KMS-11 (cell line): Measurements from ENCODE around the gene RCC1.

ENCODE experiments used
- H2AFZ ChIP-seq: fragments of 200-600 bp; sonication (generic); 2 replicates; pipeline ENCODE4 v1.6.1; 2016; ENCODE audit warnings: antibody characterized with exemption, mixed run types, low read depth
- H3K27ac ChIP-seq: fragments of 200-600 bp; sonication (generic); 2 replicates; pipeline ENCODE4 v1.6.1; 2016; ENCODE audit warnings: mild to moderate bottlenecking, mixed run types
- H3K27me3 ChIP-seq: fragments of 200-600 bp; sonication (generic); 2 replicates; pipeline ENCODE4 v1.6.1; 2017; ENCODE audit warnings: mild to moderate bottlenecking, low read depth, mixed run types, moderate library complexity; ENCODE audit not compliant: insufficient read depth
- H3K36me3 ChIP-seq: fragments of 200-600 bp; sonication (generic); 2 replicates; pipeline ENCODE4 v1.6.1; 2017; ENCODE audit warnings: mild to moderate bottlenecking, mixed run types; ENCODE audit not compliant: insufficient read depth
- H3K4me1 ChIP-seq: fragments of 200-600 bp; sonication (generic); 2 replicates; pipeline ENCODE4 v1.6.1; 2016; ENCODE audit warnings: mild to moderate bottlenecking, low read depth, mixed run types; ENCODE audit not compliant: poor library complexity, severe bottlenecking
- H3K4me2 ChIP-seq: fragments of 200-600 bp; sonication (generic); 2 replicates; pipeline ENCODE4 v1.7.0; 2016; ENCODE audit warnings: mild to moderate bottlenecking, mixed run types
- H3K4me3 ChIP-seq: fragments of 200-600 bp; sonication (generic); IDR thresholded peaks from 2 replicates; pipeline ENCODE4 v1.6.1; 2017; ENCODE audit warnings: low read depth, low read length, mixed read lengths; ENCODE audit not compliant: insufficient read depth
- H3K79me2 ChIP-seq: fragments of 200-600 bp; sonication (generic); 2 replicates; pipeline ENCODE4 v1.6.1; 2016; ENCODE audit warnings: low read depth, mixed run types; ENCODE audit not compliant: insufficient read depth
- H3K9ac ChIP-seq: fragments of 200-600 bp; sonication (generic); 2 replicates; pipeline ENCODE4 v1.6.1; 2016; ENCODE audit warnings: mild to moderate bottlenecking, mixed run types
- H4K20me1 ChIP-seq: fragments of 200-600 bp; sonication (generic); 2 replicates; pipeline ENCODE4 v1.6.1; 2016; ENCODE audit warnings: mild to moderate bottlenecking, mixed run types; ENCODE audit not compliant: insufficient read depth
- TF ChIP-seq, protein P1 (sequence below): fragments of 200-600 bp; sonication (generic); conservative IDR thresholded peaks from 2 replicates; pipeline ENCODE4 v1.6.1; 2017; ENCODE audit warnings: low read depth, mild to moderate bottlenecking, antibody characterized with exemption, low read length, moderate library complexity, mixed read lengths

Gene RCC1

DNA sequence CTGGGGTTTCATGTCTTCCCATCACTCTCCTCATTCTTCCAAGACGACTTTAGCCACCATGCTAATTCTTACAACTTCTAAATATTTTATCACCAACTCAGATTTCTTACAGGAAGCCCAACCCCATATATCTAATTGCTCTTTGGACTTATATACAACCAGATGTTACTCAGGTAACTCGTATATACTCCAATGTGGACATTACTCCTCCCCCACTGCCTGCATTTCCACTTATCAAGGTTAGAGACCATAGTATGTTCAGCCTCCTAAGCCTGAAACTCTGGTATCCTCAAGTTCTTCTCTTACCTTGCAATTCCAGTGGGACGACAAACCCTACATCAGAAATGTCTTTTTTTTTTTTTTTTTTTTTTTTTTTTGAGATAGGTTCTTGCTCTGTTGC lies 2.7 kb upstream of the RCC1 start:
- Histone ChIP-seq H3K9ac (no peak overlapping the region), H3K27ac (no peak overlapping the region), H2AFZ (no peak overlapping the region), H3K4me1 (peaks cover 24% of the 10 kb centered on the region), H3K27me3 (no peaks in the 10 kb centered on the region), H4K20me1 (no peaks in the 10 kb centered on the region), H3K4me2 (no peak overlapping the region), H3K36me3 (peaks cover 18% of the 10 kb centered on the region), H3K79me2 (peaks cover 23% of the 10 kb centered on the region), H3K4me3 (no peak overlapping the region)
- TF ChIP-seq, protein P1, sequence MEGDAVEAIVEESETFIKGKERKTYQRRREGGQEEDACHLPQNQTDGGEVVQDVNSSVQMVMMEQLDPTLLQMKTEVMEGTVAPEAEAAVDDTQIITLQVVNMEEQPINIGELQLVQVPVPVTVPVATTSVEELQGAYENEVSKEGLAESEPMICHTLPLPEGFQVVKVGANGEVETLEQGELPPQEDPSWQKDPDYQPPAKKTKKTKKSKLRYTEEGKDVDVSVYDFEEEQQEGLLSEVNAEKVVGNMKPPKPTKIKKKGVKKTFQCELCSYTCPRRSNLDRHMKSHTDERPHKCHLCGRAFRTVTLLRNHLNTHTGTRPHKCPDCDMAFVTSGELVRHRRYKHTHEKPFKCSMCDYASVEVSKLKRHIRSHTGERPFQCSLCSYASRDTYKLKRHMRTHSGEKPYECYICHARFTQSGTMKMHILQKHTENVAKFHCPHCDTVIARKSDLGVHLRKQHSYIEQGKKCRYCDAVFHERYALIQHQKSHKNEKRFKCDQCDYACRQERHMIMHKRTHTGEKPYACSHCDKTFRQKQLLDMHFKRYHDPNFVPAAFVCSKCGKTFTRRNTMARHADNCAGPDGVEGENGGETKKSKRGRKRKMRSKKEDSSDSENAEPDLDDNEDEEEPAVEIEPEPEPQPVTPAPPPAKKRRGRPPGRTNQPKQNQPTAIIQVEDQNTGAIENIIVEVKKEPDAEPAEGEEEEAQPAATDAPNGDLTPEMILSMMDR, result no peak

DNA sequence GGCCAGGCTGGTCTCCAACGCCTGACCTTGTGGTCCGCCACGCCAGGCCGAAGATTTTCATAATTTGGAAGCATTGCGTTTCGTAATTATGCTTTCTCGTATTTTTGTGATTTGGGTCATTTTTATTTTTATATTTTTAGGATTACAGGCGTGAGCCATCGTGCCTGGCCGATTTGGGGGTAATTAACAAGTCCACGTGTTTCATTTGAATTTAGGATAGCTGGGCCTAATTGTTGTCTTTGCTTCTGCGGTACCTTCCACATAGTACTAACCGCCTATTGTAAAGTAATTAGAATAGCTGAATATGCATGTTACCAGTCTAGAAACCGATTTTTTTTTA lies 1.0 kb downstream of the RCC1 start:
- H3K4me1 ChIP-seq, result peaks cover 43% of the 10 kb centered on the region
- peak overlapping the region; percentile 98 for H3K9ac ChIP-seq
- H3K27me3 ChIP-seq, result no peaks in the 10 kb centered on the region
- H3K36me3 ChIP-seq, result peaks cover 28% of the 10 kb centered on the region
- no peak overlapping the region for H3K4me3 ChIP-seq
- H3K27ac ChIP-seq, result peak overlapping the region; percentile 96
- H3K79me2 ChIP-seq, result peaks cover 43% of the 10 kb centered on the region
- peak overlapping the region; percentile 91 for H3K4me2 ChIP-seq
- no peak overlapping the region for H2AFZ ChIP-seq
- H4K20me1 ChIP-seq, result peaks cover 19% of the 10 kb centered on the region
- TF ChIP-seq, protein P1, result no peak

DNA sequence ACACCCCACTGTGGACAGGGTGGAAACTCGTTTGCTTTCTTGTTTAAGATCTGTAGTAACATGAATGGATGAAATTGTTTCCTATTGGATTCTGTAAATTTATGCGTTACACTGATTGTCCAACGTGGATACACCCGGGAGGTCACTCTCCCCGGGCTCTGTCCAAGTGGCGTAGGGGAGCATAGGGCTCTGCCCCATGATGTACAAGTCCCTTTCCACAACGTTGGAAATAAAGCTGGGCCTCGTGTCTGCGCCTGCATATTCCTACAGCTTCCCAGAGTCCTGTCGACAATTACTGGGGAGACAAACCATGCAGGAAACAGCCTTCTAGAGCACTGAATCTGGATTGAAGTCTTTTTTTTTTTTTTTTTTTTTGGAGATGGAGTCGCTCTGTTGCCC lies 1.4 kb downstream of the RCC1 start:
- peaks cover 19% of the 10 kb centered on the region for H4K20me1 ChIP-seq
- peaks cover 43% of the 10 kb centered on the region for H3K79me2 ChIP-seq

DNA sequence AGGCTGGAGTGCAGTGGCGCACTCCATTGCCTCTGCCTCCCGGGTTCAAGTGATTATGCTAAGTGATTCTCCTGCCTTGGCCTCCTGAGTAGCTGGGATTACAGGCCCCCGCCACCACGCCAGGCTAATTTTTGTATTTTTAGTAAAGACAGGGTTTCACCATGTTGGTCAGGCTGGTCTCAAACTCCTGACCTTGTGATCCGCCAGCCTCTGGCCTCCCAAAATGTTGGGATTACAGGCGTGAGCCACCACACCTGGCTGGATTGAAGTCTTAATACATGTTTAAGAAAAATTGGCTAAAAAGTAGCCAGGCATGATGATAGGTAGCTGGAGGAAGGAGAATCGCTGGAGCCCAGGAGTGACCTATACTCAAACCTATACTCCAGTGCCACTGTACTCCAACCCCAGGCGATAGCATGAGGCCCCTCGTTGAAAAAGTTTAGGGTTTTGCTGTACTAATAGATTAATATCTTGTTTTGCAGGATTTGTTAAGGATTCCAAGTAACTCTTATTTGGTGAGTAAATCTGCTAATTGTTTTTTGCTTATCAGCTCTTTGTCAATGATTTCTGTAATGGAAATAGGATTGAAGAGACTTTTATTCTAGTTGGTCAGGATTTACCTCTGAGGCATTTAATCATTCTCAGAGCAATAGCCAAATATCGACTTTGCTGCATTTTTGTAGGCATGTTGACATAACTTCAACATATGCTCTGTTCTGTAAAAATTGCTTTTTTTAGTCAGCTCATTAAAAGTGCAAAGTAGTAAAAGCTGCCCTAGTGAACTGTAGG lies 2.0 kb downstream of the RCC1 start:
- peak overlapping the region; percentile 98 for H3K9ac ChIP-seq
- peaks cover 43% of the 10 kb centered on the region for H3K79me2 ChIP-seq
- H4K20me1 ChIP-seq, result peaks cover 19% of the 10 kb centered on the region
- peak overlapping the region; percentile 91 for H3K4me2 ChIP-seq
- TF ChIP-seq, protein P1, result no peak
- H3K27ac ChIP-seq, result peak overlapping the region; percentile 96
- H3K36me3 ChIP-seq, result peaks cover 28% of the 10 kb centered on the region
- H3K4me3 ChIP-seq, result no peak overlapping the region
- H3K4me1 ChIP-seq, result peaks cover 50% of the 10 kb centered on the region
- no peaks in the 10 kb centered on the region for H3K27me3 ChIP-seq
- H2AFZ ChIP-seq, result no peak overlapping the region

More for the DNA sequence above, 1.4 kb downstream of the RCC1 start:
- no peaks in the 10 kb centered on the region for H3K27me3 ChIP-seq
- H3K27ac ChIP-seq, result peak overlapping the region; percentile 96
- H2AFZ ChIP-seq, result no peak overlapping the region
- H3K4me1 ChIP-seq, result peaks cover 45% of the 10 kb centered on the region
- H3K9ac ChIP-seq, result peak overlapping the region; percentile 98
- TF ChIP-seq, protein P1, result no peak
- H3K4me3 ChIP-seq, result no peak overlapping the region
- peak overlapping the region; percentile 91 for H3K4me2 ChIP-seq
- H3K36me3 ChIP-seq, result peaks cover 28% of the 10 kb centered on the region
